GM19238 (cell line): ENCODE data around the gene LRMDA.

Source experiments
- DNase-seq: peaks from one replicate; pipeline ENCODE4 v3.0.0; 2011; ENCODE audit warnings: low spot score; ENCODE audit not compliant: insufficient read length

Gene LRMDA

GRCh38 chr10:75538144-75538543 is 106.7 kb downstream of the LRMDA start:
- no peak for DNase-seq

- no peak for DNase-seq
Observed at GRCh38 chr10:75538765-75539164, 107.3 kb downstream of the LRMDA start.

- no peak for DNase-seq
Observed at GRCh38 chr10:75540357-75540966, 109.0 kb downstream of the LRMDA start.

GRCh38 chr10:75540981-75541380 is 109.6 kb downstream of the LRMDA start:
- DNase-seq: no peak

- DNase-seq: no peak
Observed at GRCh38 chr10:75541411-75541810, 110.0 kb downstream of the LRMDA start.

- no peak for DNase-seq
Observed at GRCh38 chr10:75542084-75542483, 110.7 kb downstream of the LRMDA start.

- no peak for DNase-seq
Observed at GRCh38 chr10:75542906-75543305, 111.5 kb downstream of the LRMDA start.

GRCh38 chr10:75544386-75544785 is 113.0 kb downstream of the LRMDA start:
- no peak for DNase-seq

GRCh38 chr10:75544993-75545706 is 113.7 kb downstream of the LRMDA start:
- no peak for DNase-seq

- DNase-seq: no peak
Observed at GRCh38 chr10:75546004-75546403, 114.6 kb downstream of the LRMDA start.

- DNase-seq: no peak
Observed at GRCh38 chr10:75547391-75548298, 116.2 kb downstream of the LRMDA start.

GRCh38 chr10:75548356-75548755 is 116.9 kb downstream of the LRMDA start:
- DNase-seq: no peak

- no peak for DNase-seq
Observed at GRCh38 chr10:75550191-75550590, 118.8 kb downstream of the LRMDA start.

- no peak for DNase-seq
Observed at GRCh38 chr10:75552171-75552570, 120.7 kb downstream of the LRMDA start.

GRCh38 chr10:75553550-75553949 is 122.1 kb downstream of the LRMDA start:
- no peak for DNase-seq

GRCh38 chr10:75555323-75555722 is 123.9 kb downstream of the LRMDA start:
- no peak for DNase-seq

- DNase-seq: no peak
Observed at GRCh38 chr10:75556320-75556719, 124.9 kb downstream of the LRMDA start.

- DNase-seq: no peak
Observed at GRCh38 chr10:75565286-75566251, 134.1 kb downstream of the LRMDA start.

- no peak for DNase-seq
Observed at GRCh38 chr10:75568450-75569130, 137.2 kb downstream of the LRMDA start.

GRCh38 chr10:75569506-75569905 is 138.1 kb downstream of the LRMDA start:
- no peak for DNase-seq
